Ovary (tissue), 9 donors: Measurements from ENCODE around the gene LILRB1. TPM values are rescaled to one million over a fixed set of nuclear protein-coding genes. Genes with fewer than 3 reads are reported as not detected.
"Not testable (repeated sequence)": the region's sequence is repeated elsewhere in the genome, so short reads cannot be mapped to it uniquely, and the experiment has no call there.

Source experiments
- DNase-seq, 5 donors: peaks; one replicate each; pipeline ENCODE4 v3.0.0-alpha.2; 2019 to 2020
- H3K27ac ChIP-seq, 2 donors: fragments of 200-600 bp; one replicate each; pipeline versions ENCODE4 v1.5.1 to v1.8.0; 2019 to 2022
- H3K27me3 ChIP-seq: fragments of 200-600 bp; one replicate; pipeline ENCODE4 v1.8.0; 2022
- H3K36me3 ChIP-seq: fragments of 200-600 bp; sonication (generic); one replicate; pipeline ENCODE4 v1.5.1; 2019
- H3K4me1 ChIP-seq: one replicate; pipeline ENCODE4 v1.8.1; 2013; ENCODE audit warnings: mild to moderate bottlenecking, moderate library complexity; ENCODE audit not compliant: insufficient read depth
- H3K4me3 ChIP-seq: fragments of 200-600 bp; sonication (generic); one replicate; pipeline ENCODE4 v1.5.1; 2017
- H3K9me3 ChIP-seq, 2 donors: fragments of 200-600 bp in 1 of 2; sonication (generic) in 1 of 2; one replicate each; pipeline versions ENCODE4 v1.5.1 to v1.8.1; 2013 to 2019; ENCODE audit warnings: mild to moderate bottlenecking in 1 of 2, moderate library complexity in 1 of 2
- CTCF ChIP-seq, 3 donors: fragments of 450-650 bp in 2 of 3; fragments of 200-600 bp in 1 of 3; IDR thresholded peaks; one replicate each; pipeline versions ENCODE4 v1.5.1 to v1.8.0; 2016 to 2022; ENCODE audit warnings: antibody characterized with exemption in 3 of 3, mild to moderate bottlenecking in 1 of 3
- EP300 ChIP-seq: sonication (generic); formaldehyde crosslinking; IDR thresholded peaks from one replicate; pipeline ENCODE4 v1.6.1; 2017; ENCODE audit warnings: antibody characterized with exemption
- POLR2A ChIP-seq: fragments of 450-650 bp; IDR thresholded peaks from one replicate; pipeline ENCODE4 v1.6.1; 2017; ENCODE audit warnings: antibody characterized with exemption, mild to moderate bottlenecking, moderate library complexity
- WGBS, 3 donors: extraction: QIAGEN DNeasy Blood & Tissue Kit in 1 of 3; methylation state at CpG; one replicate each; pipeline versions ENCODE4 v1.1.5 to v1.1.7; 2013 to 2017; 5-methylcytosine and 5-hydroxymethylcytosine counted together
- intact Hi-C, 4 donors: fragments of 100-400 bp; cut with DNase I; formaldehyde crosslinking; loops; one replicate each; pipeline versions ENCODE4 v1.11.0 to v1.15.1; 2022 to 2023
- polyA plus RNA-seq, 2 donors: library from polyadenylated mRNA; stranded (reverse); fragments of 200-250 nt in 1 of 2; fragments of 350-450 nt in 1 of 2; fragmentation: Illumina TruSeq in 1 of 2; extraction: RNeasy Lipid Tissue Mini Kit (QIAGEN cat#74804) in 1 of 2; gene quantifications; one replicate each; pipeline ENCODE4 v1.2.3, GENCODE V29; 2013 to 2014
- total RNA-seq, 7 donors: library from RNA; depleted of rRNA in 2 of 7; stranded (reverse); fragments of >200 nt in 2 of 7; fragmentation: NEBNext Ultra II Directional in 3 of 7; extraction: Animal tissue kit (Norgen Biotek cat#: 25700) in 3 of 7; gene quantifications; one replicate each; pipeline versions ENCODE4 v1.1.0 to v1.2.4, GENCODE V29; 2016 to 2023
- donor health status: DM: no; HTN: no; CAD: no; lungs with moderate emphysema.
- donor health status: DM: no; HTN: no; CAD: no.
- donor health status: Bipolar disorder and iron deficiency.
- donor health status: DM: yes; HTN: yes; CAD: no.
- donor health status: DM: no; HTN: no; CAD: no.
- donor health status: DM: yes; HTN: yes; CAD: no.

LILRB1 gene
- total and polyA plus RNA-seq, 9 donors: 0.60 to 12.1 (median 1.6) TPM

- no peaks in the 10 kb centered on the region for H3K27me3 ChIP-seq
- intact Hi-C loops: no loop called here
- WGBS, 3 donors: 53 to 64% (median 57%) methylated on average over 4 of the region's 4 CpGs
- no peaks in the 10 kb centered on the region for H3K4me1 ChIP-seq
- H3K27ac ChIP-seq: no peak overlapping the region
- H3K4me3 ChIP-seq: no peak overlapping the region
- peaks cover 0 to 8% of the 10 kb centered on the region in 2 donors for H3K9me3 ChIP-seq
- no peak for TF ChIP-seq EP300
- TF ChIP-seq CTCF (IDR thresholded peaks at IDR 0.05): no peak
- TF ChIP-seq POLR2A: no peak
- DNase-seq: no peak
- no peaks in the 10 kb centered on the region for H3K36me3 ChIP-seq
These were observed 7.9 kb upstream of the LILRB1 start for GRCh38 chr19:54622431-54622830.

- WGBS, 3 donors: 63 to 90% (median 68%) methylated on average over 3 to 10 of the region's 10 CpGs
- H3K36me3 ChIP-seq, intact Hi-C loops, H3K27me3 ChIP-seq, H3K4me1 ChIP-seq, H3K27ac ChIP-seq, H3K4me3 ChIP-seq, DNase-seq, H3K9me3 ChIP-seq: not testable (repeated sequence)
These were observed 6.0 kb upstream of the LILRB1 start for GRCh38 chr19:54624234-54624633.

- H3K27ac ChIP-seq, H3K27me3 ChIP-seq, H3K4me3 ChIP-seq, H3K9me3 ChIP-seq, DNase-seq, H3K36me3 ChIP-seq, H3K4me1 ChIP-seq, intact Hi-C loops: not testable (repeated sequence)
- WGBS, 3 donors: 70 to 82% (median 72%) methylated on average over 11 to 14 of the region's 15 CpGs
These were observed 5.2 kb upstream of the LILRB1 start for GRCh38 chr19:54624934-54625730.

GRCh38 chr19:54626757-54627156 lies 3.5 kb upstream of the LILRB1 start:
- H3K27me3 ChIP-seq: no peaks in the 10 kb centered on the region
- peaks cover 0 to 8% of the 10 kb centered on the region in 2 donors for H3K9me3 ChIP-seq
- no peak for DNase-seq
- 63 to 78% (median 78%) methylated on average over 8 of the region's 8 CpGs for WGBS, 3 donors
- H3K36me3 ChIP-seq: no peaks in the 10 kb centered on the region
- TF ChIP-seq CTCF (IDR thresholded peaks at IDR 0.05) (no peak), EP300 (no peak), POLR2A (no peak)
- no peak overlapping the region for H3K4me3 ChIP-seq
- H3K4me1 ChIP-seq: no peaks in the 10 kb centered on the region
- intact Hi-C loops: no loop called here
- no peak overlapping the region for H3K27ac ChIP-seq

- H3K4me1 ChIP-seq, H3K4me3 ChIP-seq, DNase-seq, intact Hi-C loops, H3K9me3 ChIP-seq, H3K36me3 ChIP-seq, H3K27ac ChIP-seq, H3K27me3 ChIP-seq: not testable (repeated sequence)
- 49 to 65% (median 58%) methylated on average over 4 of the region's 4 CpGs for WGBS, 3 donors
These were observed 2.4 kb upstream of the LILRB1 start for GRCh38 chr19:54627912-54628311.

GRCh38 chr19:54630782-54631181 lies 498 bp downstream of the LILRB1 start:
- 34 to 56% (median 38%) methylated on average over 6 of the region's 6 CpGs for WGBS, 3 donors
- no peaks in the 10 kb centered on the region for H3K36me3 ChIP-seq
- H3K4me3 ChIP-seq: no peak overlapping the region
- H3K4me1 ChIP-seq: no peaks in the 10 kb centered on the region
- H3K9me3 ChIP-seq: peaks cover 0 to 8% of the 10 kb centered on the region in 2 donors
- no peak overlapping the region for H3K27ac ChIP-seq
- DNase-seq: no peak
- intact Hi-C loops: loop anchor here in 1 of 4 donors (5.0 kb wide), 1 partner anchor 348 kb away; the partner anchor contains the start of gene LILRB2
- H3K27me3 ChIP-seq: no peaks in the 10 kb centered on the region
- TF ChIP-seq CTCF (IDR thresholded peaks at IDR 0.05) (no peak), POLR2A (no peak), EP300 (no peak)

GRCh38 chr19:54631489-54632337 lies 1.4 kb downstream of the LILRB1 start:
- WGBS, 3 donors: 67 to 73% (median 69%) methylated on average over 23 of the region's 23 CpGs
- H3K27ac ChIP-seq, H3K4me3 ChIP-seq, H3K27me3 ChIP-seq, DNase-seq, H3K36me3 ChIP-seq, H3K4me1 ChIP-seq, H3K9me3 ChIP-seq: not testable (repeated sequence)
- intact Hi-C loops: loop anchor here in 1 of 4 donors (5.0 kb wide), 1 partner anchor 349 kb away; the partner anchor contains the start of gene LILRB2

GRCh38 chr19:54632517-54632916 lies 2.2 kb downstream of the LILRB1 start:
- not testable (repeated sequence) for H3K4me3 ChIP-seq, H3K36me3 ChIP-seq, DNase-seq, H3K27me3 ChIP-seq, H3K4me1 ChIP-seq, H3K27ac ChIP-seq, H3K9me3 ChIP-seq
- WGBS, 3 donors: 76 to 83% (median 76%) methylated on average over 16 of the region's 16 CpGs
- intact Hi-C loops: loop anchor here in 1 of 4 donors (5.0 kb wide), 1 partner anchor 350 kb away; the partner anchor contains the start of gene LILRB2
